Stimulated activated naive CD4-positive, alpha-beta T cell (primary cell): ENCODE measurements around the gene C1orf159.

ENCODE experiments used
- DNase-seq, 6 experiments: peaks; one replicate each; lab custom pipeline; 2025; lab: John Stamatoyannopoulos, UW

C1orf159 gene

GRCh38 chr1:1053682-1054081 is 62.2 kb downstream of the C1orf159 start:
- no peak for DNase-seq

- DNase-seq, result no peak
These were observed 62.9 kb downstream of the C1orf159 start for GRCh38 chr1:1053022-1053421.

DNA sequence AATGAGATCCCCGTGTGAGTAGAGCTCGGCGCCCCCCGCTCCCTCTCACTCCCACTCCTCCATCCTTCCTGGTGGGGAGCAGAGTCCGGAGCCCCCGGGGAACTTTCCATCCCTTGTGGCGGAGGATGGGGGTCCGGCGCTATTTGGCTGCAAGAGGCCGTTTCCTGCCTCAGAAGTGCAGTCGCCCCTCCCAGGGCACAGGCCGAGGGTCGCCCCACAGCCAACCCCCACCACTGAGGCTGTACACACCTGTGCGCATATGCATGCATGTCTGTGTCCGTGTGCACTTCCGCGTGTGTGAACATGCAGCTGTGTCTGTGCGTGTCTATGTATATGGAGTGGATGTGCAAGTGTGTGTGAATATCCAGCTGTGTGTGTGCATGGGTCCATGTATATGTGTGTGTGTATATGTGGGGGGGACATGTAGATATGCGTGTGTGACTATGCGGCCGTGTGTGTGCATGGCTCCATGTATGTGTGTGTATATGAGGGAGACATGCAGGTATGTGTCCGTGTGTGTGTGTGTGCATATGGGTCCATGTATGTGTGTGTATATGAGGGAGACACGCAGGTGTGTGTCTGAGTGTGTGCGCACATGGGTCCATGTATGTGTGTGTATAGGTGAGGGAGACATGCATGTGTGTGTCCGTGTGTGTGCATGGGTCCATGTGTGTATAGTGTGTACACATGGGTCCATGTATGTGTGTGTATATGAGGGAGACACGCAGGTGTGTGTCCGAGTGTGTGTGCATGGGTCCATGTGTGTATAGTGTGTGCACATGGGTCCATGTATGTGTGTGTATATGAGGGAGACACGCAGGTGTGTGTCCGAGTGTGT is 63.7 kb downstream of the C1orf159 start:
- no peak for DNase-seq

- no peak for DNase-seq
These were observed 64.6 kb downstream of the C1orf159 start for GRCh38 chr1:1051127-1051810.

DNA sequence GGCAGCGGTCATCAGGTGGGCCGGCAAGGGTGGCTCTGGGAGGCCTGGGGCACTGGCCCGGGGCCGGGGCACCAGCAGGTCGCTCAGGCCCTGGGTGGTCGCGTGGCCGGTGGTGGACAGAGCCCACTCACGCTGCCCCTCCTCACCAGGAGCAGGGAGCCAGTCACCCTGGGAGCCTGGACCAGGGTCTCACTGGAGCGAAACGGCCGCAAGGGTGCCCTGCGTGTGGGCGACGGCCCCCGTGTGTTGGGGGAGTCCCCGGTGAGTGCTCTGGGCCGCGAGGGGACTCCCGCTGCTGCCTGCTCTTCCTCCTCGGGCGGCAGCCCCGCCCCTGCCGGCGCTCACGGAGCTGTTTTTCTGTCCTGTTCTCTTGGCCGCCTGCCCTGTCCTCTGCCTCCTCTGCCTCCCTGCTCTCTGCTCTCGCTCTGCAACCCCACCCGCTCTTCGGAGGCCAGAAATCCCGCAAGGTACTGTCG is 65.3 kb downstream of the C1orf159 start:
- no peak for DNase-seq

DNA sequence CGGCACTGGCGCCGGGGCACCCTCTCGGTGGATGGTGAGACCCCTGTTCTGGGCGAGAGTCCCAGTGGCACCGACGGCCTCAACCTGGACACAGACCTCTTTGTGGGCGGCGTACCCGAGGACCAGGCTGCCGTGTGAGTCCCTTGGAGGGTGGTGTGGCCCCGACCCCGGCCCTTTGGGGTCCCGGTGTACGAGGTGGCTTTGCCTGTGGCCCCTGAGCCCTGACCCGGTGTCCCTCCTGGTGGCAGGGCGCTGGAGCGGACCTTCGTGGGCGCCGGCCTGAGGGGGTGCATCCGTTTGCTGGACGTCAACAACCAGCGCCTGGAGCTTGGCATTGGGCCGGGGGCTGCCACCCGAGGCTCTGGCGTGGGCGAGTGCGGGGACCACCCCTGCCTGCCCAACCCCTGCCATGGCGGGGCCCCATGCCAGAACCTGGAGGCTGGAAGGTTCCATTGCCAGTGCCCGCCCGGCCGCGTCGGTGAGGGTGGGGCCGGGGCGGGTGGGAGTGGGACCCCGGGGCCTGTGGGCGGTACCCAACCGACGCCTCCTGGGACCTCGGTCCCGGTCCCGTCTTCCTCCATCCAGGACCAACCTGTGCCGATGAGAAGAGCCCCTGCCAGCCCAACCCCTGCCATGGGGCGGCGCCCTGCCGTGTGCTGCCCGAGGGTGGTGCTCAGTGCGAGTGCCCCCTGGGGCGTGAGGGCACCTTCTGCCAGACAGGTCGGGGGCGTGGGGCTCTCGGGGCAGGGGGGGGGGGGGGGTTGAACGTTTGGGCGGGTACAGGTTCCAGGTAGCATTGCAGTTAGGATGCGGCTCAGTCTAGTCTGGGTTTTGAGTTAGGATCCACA is 66.3 kb downstream of the C1orf159 start:
- DNase-seq, result no peak

DNA sequence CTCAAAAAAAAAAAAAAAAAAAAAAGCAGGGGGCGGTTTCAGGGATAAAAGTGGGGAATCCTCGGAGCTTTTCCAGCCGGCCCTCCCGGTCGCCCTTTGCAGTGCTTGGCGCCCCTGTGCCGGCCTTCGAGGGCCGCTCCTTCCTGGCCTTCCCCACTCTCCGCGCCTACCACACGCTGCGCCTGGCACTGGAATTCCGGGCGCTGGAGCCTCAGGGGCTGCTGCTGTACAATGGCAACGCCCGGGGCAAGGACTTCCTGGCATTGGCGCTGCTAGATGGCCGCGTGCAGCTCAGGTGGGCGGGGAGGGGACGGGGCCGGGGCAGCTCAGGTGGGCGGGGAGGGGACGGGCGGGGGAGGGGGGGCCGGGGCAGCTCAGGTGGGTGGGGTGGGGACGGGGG is 67.1 kb downstream of the C1orf159 start:
- DNase-seq, result no peak

- no peak for DNase-seq
These were observed 67.9 kb downstream of the C1orf159 start for GRCh38 chr1:1047963-1048362.

- DNase-seq, result no peak
These were observed 68.5 kb downstream of the C1orf159 start for GRCh38 chr1:1047407-1047806.

DNA sequence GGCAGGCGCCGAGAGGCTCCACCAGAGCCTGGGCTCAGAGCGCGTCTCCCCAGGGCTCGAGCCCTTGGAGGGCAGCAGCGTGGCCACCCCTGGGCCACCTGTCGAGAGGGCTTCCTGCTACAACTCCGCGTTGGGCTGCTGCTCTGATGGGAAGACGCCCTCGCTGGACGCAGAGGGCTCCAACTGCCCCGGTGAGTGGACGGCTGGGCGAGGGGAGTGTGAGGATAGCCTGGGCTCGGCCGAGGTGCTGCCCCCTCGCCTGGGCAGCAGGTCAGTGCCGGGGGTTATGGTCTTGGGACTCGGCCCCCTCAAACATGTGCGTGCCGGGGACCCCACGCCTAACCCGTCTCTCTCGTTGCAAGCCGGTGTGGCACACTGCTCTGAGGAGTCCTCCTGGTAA is 69.1 kb downstream of the C1orf159 start:
- no peak for DNase-seq

DNA sequence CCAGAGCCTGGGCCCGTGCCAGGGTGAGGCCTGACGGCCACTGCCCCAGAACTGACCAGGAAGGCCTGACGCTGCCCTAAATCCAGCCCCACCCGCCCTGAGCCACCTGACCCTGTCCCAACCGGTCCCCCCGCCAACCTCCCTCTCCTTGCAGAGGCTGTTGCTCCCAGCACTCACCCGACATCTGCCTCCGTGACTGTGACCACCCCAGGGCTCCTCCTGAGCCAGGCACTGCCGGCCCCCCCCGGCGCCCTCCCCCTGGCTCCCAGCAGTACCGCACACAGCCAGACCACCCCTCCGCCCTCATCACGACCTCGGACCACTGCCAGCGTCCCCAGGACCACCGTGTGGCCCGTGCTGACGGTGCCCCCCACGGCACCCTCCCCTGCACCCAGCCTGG is 69.6 kb downstream of the C1orf159 start:
- no peak for DNase-seq

DNA sequence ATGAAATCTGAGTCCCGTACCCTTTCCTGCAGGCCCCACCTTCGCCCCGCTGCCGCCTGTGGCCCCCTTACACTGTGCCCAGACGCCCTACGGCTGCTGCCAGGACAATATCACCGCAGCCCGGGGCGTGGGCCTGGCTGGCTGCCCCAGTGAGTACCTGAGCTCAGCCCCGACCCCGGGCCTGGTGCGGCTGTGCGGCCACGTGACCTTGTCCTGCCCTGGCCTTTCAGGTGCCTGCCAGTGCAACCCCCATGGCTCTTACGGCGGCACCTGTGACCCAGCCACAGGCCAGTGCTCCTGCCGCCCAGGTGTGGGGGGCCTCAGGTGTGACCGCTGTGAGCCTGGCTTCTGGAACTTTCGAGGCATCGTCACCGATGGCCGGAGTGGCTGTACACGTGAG is 70.8 kb downstream of the C1orf159 start:
- DNase-seq, result no peak

DNA sequence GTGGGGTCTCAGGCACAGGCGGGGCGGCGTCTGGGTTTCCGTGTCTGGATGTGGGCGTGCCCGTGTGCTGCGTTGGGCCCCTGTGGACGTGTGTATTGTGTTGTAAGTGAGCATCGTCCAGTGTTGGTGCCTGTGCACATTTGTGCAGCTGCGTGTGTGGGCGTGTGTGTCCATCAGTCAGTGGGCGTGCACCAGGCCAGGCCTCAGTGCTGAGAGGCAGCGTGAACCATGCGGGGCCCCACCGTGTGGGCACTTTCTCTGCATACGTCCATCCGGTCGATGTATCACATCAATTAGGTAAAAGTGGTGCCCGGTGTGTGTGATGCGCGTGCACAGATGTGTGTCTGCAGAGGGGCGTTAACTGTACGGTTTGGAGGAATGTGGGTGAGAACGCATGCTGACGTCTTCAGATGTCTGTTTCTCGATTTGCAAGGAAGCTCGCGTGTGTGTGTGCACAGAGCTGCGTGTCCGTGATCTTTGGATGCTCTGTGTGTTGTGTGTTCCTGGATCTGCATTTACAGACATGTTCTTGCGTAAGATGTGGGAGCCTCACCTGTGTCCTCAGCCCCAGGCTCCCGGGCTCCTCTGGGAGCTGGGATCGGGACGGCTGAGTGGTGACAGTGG is 71.3 kb downstream of the C1orf159 start:
- DNase-seq, result no peak

DNA sequence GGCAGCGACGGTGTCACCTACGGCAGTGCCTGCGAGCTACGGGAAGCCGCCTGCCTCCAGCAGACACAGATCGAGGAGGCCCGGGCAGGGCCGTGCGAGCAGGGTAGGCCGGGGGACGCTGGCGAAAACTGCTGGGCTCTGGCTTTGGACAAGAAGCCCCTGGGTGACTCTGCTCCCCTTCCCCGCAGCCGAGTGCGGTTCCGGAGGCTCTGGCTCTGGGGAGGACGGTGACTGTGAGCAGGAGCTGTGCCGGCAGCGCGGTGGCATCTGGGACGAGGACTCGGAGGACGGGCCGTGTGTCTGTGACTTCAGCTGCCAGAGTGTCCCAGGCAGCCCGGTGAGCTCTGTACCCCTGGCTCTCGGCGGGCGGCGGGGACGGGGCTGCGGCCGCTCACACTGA is 72.0 kb downstream of the C1orf159 start:
- no peak for DNase-seq

GRCh38 chr1:1043411-1043810 is 72.5 kb downstream of the C1orf159 start:
- no peak for DNase-seq

DNA sequence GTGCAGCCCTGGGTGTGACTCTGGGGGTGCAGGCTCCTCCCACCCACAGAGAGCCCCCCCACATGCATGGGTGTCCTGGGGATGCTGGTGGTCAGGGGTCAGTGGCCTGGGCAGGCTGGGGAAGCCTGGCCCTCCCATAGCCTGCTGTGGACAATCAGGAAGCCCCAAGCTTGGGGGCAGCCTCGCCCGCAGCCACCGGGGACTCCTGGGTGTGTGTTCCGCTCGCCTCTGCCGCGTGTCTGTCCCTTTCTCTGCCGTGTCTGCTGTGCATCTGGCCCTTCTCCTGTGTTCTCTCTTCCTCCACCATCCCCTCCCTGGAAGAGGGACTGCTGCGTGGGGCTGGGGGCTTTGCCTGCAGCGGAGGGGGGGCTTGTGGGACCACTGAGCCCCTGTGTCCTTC is 73.1 kb downstream of the C1orf159 start:
- DNase-seq, result peak in 1 of 6 experiments; percentile 15

- peak in 1 of 6 experiments; percentile 20 for DNase-seq
These were observed 74.0 kb downstream of the C1orf159 start for GRCh38 chr1:1041873-1042272.

DNA sequence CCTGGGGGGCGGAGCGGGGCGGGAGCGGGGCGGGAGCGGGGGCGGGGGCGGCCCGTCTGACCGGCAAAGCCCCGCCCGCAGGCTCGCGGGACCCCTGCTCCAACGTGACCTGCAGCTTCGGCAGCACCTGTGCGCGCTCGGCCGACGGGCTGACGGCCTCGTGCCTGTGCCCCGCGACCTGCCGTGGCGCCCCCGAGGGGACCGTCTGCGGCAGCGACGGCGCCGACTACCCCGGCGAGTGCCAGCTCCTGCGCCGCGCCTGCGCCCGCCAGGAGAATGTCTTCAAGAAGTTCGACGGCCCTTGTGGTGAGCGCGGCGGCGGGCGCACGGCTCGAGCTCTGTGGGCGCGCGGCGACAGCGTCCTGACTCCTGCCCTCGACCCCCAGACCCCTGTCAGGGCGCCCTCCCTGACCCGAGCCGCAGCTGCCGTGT is 74.8 kb downstream of the C1orf159 start:
- DNase-seq, result peak in 3 of 6 experiments; percentile 44 to 62 (median 56)

- peak; percentile 67 to 88 (median 80) for DNase-seq
These were observed 75.6 kb downstream of the C1orf159 start for GRCh38 chr1:1040004-1040991.

DNA sequence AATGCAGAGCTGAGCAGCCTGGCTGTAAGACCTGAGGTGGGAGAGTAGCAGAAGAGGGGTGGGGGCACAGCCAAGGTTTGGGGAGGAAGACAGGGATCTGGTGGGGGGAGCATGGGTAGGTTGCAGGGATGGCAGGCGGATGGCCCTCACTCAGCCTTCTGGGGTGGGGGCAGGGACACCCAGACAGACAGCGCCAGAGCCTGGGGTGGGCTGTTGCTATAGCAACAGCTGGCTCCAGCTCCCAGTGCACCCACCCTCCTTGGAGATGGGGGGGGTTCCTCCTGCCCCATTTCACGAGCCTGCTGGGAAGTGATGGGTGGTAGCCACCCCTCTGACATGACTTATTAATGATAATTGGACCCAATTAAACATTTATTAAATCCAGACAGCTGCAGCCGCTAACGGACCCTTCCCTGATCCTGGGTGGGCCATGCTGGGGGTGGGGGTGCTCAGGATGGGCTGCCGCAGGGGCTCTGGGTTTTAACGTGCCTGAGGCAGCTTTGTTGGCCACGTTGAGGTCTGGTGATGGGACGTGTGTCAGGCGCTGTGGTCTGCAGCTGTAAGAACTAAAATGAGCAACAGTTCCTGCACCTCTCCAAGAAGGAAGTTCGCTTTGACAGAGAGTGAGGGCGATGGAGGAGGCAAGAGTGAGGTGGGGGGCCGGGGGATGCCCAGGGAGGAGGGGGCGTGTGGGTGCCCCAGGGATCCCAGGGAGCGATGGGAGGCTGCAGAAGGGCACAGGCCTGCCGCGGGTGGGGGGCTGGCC is 76.6 kb downstream of the C1orf159 start:
- no peak for DNase-seq
